Adipose tissue (tissue), 3 donors: ENCODE data around the gene VSIG8. TPM values are rescaled to one million over a fixed set of nuclear protein-coding genes. Genes with fewer than 3 reads are reported as not detected.

ENCODE experiments used
- H3K27ac ChIP-seq: one replicate; pipeline ENCODE4 v1.5.1; 2013; ENCODE audit warnings: low read depth, low read length
- WGBS, 3 donors: extraction: QIAGEN DNeasy Blood & Tissue Kit; methylation state at CpG; one replicate each; pipeline ENCODE4 v1.1.7; 2013; 5-methylcytosine and 5-hydroxymethylcytosine counted together
- polyA plus RNA-seq, 3 donors: library from polyadenylated mRNA; stranded (reverse); fragments of 200-250 nt; gene quantifications; one replicate each; pipeline ENCODE4 v1.2.3, GENCODE V29; 2013
- donor health status: healthy with polysubstance abuse.
- donor health status: Bipolar disorder and iron deficiency.
- donor health status: healthy.

The VSIG8 gene
- polyA plus RNA-seq, 3 donors, result 0.03 to 0.22 TPM; not detected in 1

DNA sequence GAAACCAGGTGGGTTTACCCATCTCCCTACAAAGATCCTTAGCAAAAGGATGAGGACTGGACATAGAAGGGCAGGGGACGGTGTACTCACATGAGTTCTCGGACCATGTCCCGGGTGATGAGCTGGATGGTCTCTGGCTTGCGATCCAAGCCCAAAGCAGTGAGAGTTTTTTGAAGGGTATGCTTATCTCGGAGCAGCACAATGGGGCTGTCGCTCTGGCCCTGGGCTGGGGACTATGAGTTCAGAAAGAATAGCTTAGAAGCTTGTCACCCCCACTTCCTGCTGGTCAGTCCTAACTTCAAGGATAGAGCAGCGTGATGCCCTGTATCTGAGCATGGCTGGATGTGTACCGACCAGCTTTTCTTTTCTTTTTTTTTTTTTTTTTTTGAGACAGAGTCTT is 27.9 kb upstream of the VSIG8 start:
- no peak overlapping the region for H3K27ac ChIP-seq
- 66 to 78% (median 72%) methylated on average over 8 of the region's 8 CpGs for WGBS, 3 donors

DNA sequence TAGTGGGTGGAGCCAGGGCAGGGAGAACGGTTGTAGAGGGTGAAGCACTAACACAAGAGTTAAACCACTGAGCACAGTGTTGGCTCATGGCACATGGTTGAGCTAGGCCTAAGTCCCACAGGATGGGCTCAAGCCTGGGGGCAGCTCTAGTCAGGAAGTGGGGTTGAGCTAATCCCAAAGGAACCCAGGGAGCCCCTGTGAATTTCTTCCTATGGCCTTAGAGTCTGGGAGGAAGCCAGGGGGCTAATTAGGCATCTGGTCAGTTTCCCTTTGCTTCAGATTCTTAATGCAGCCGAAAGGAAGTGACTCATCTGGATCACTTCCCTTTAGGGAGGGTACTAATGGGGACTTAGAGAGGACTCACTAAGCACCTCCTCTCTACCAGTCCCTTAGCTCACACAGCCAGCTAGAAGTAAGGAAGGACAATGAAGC is 27.4 kb upstream of the VSIG8 start:
- 7 to 29% (median 12%) methylated on average over 2 of the region's 2 CpGs for WGBS, 3 donors
- H3K27ac ChIP-seq, result no peak overlapping the region

DNA sequence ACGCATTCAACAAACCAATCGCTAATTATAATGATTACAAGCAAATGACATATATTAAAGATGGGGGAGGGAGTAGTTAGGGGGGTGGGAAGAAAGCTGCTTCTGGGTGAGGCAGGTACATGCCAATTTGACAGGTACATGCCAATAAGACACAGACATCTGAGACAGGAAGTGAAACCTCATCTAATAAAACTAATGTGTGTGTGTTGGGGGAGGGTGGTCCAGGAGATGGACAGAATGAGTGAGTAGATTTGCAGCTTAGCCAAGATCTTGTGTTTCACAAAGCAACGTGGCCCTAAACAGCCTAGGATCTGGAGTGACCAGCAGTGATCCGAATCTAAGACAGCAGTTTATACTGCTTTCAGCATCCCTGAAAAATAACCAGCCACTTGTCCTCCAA is 26.7 kb upstream of the VSIG8 start:
- 85 to 95% (median 90%) methylated on average over 4 of the region's 4 CpGs for WGBS, 3 donors
- no peak overlapping the region for H3K27ac ChIP-seq

DNA sequence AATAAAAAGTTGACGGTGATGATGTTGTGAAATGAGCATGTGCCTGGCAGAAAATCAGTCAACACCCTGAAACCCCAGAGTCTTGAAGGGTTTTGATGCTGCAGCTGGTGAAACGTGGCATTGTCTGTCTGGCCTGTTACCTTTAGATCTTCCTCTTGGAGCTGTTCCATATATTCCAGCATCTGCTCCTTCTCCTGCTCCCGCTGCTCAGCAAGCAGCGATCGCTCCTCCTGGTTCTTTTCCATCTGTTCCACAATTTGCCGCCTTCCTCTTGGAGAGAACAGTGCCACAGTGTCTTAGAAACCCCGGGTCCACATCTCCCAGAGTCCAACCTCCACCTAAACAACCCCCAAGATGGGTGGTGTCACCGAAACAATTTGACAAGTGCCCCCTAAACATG is 21.8 kb upstream of the VSIG8 start:
- 82 to 91% (median 84%) methylated on average over 8 of the region's 8 CpGs for WGBS, 3 donors
- H3K27ac ChIP-seq, result no peak overlapping the region

DNA sequence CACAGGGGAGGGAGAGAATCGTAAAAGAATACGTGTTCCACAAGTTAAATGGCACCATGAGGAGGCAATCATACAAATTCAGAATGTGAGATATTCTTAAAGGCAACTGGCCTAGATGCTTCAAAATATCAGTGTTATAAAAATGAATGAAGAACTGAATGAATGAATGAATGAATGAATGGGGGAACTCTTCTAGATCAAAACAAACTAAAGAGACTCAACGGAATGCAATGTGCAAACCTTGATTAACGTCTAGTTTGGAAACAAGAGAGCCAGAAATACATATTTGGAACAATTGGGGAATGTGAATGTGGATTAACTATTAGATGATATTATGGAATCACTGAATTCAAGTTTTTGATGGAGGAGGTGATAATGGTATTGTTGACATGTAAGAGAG is 20.7 kb upstream of the VSIG8 start:
- WGBS, 3 donors, result 70 to 80% (median 71%) methylated on average over 4 of the region's 4 CpGs
- H3K27ac ChIP-seq, result no peak overlapping the region

DNA sequence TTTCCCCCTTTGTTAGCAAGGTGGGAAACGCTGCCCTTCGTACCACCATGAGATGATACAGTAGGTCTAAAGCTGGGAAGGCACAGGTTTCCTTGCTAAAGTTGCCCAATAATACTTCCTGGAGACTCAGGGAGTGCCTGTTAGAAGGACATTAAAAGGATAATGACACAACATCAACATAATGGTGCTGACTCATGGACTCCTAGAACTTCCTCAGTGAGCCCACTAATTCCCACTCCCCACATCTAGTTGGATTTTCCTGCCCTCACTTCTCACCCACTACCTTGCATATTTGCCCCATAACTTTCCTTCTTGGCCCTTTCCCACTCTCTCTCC is 20.0 kb upstream of the VSIG8 start:
- WGBS, 3 donors, result 53 to 90% (median 69%) methylated on average over 2 of the region's 2 CpGs
- no peak overlapping the region for H3K27ac ChIP-seq

DNA sequence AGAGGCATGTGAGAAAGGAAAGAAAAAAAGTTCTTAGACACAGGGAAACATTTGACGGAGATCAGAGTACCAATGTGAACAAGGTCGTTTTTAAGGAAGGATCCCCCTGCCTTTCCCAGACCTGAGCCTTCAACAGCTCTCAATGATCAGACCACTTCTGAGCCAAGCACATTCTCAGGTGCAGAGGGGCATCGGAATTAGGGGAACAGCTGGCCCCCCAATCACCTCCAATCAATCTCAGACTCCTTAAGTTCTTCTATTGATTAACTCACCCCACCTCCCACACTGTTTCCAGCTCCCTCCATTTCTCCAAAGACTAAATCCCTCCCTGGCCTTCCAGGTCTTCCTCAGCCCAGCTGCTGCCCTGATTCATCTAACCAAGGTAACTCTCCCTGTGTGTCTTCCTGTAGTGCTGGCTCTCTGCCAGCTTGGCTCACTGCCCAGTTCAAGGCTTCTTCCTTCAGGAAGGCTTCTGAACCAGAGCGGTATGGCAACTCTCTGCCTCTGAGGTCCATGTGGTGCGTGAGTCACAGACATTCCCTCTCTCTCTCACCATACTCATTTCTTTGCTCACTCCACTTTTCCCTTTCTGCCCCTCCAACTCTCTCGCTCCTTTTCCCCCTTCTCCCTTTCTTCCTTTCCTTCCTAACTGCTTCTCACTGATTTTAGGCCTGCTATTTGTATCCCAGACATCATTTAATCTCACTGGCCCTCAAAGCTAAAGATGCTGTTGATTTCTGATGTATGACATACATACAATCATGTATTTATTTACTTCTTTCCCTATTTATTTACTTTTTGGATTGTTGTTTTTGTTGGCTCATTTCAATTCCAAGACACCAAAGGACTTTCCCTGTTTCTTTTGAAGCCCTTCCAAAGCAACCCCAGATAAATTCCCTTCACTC is 19.4 kb upstream of the VSIG8 start:
- WGBS, 3 donors, result 53 to 71% (median 56%) methylated on average over 6 of the region's 6 CpGs

DNA sequence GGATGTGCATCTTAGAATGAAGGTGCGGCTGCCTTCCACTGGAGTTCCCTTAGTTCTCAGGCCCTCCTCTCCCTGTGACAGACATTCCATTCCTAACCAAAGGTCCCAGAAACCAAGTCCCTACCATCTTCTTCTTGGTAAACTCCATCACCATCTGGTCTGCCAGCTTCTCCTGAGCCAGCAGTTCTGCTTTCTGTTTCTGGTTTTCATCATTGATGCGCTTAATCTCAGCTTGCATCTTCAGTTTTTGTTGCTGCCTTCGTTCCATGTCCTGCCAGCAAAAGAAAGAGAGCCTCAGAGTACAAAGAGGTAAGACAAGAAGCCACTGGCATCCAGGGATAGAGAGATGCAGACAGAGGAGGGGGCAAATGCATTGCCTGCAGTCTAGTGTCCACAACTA is 18.0 kb upstream of the VSIG8 start:
- WGBS, 3 donors, result 79 to 97% (median 86%) methylated on average over 3 of the region's 3 CpGs
- H3K27ac ChIP-seq, result no peak overlapping the region

More for the DNA sequence above, 19.4 kb upstream of the VSIG8 start:
- no peak overlapping the region for H3K27ac ChIP-seq

DNA sequence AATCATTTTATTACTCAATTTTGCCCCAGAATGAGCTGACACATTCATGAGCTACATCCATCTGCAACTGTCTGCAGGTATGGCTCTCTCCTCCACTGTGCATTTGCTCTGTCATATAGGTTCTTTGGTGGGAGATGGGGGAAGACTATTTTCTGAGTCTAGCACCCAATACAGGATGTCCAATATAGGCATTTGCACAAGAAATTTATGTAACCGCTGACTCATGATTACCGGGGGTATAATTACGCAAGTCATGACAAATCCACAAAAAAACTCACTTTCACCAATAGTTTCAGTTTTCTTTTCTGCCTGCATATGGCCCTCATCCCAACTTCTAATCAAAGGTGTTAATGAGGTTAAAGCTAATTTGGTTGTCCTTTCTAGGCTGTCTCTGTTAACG is 17.5 kb upstream of the VSIG8 start:
- H3K27ac ChIP-seq, result no peak overlapping the region
- WGBS, 3 donors, result 66 to 87% (median 70%) methylated on average over 4 of the region's 4 CpGs

DNA sequence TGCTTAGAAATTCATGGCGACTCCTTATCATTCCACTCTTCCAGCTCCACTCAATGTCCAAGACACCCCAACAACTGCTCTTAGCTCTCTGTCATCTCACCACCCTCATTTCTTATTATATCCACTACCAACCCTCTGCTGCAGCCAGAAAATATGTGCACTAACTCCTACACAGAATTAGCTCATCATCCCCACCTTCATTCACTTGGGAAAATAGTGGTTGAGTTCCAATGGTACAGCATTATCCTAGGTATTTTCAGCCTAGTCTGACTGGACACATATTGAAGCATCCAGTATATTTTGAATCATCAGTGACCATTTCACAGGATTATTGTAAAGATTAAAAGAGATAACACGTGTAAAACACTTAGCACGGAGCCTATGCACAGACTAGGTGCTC is 16.7 kb upstream of the VSIG8 start:
- WGBS, 3 donors, result 87 to 91% (median 88%) methylated on average over 3 of the region's 3 CpGs
- no peak overlapping the region for H3K27ac ChIP-seq

DNA sequence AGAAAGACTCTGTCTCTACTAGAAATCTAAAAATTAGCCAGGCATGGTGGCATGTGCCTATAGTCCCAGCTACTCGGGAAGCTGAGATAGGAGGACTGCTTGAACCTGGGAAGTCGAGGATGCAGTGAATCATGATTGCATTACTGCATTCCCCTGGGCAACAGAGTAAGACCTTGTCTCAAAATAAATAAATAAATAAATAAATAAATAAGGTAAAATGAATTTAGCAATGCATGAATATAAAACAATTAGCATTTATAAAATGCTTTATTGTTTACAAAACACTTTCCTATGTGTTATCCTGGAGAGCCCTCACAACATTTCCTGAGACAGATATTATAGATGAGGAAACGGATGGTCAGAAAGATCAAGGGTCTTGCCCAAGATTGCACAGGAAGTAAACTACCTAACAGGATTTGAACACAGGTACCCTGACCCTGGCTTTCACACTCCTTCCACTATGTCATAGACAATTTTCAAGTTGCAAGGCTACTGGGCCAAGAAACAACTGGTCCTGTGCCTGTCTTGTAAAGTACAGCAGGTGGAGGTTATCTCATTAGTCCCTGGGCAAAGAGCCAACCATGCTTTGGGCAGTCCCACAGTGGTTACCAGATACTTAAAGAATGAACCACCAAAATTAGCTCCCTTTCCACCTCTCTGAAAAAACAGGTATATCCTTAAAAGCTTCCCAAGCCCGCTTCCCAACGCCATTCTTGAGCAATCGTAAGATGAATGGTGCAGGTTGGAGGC is 15.4 kb upstream of the VSIG8 start:
- 92 to 96% (median 92%) methylated on average over 6 of the region's 6 CpGs for WGBS, 3 donors
- H3K27ac ChIP-seq, result no peak overlapping the region

DNA sequence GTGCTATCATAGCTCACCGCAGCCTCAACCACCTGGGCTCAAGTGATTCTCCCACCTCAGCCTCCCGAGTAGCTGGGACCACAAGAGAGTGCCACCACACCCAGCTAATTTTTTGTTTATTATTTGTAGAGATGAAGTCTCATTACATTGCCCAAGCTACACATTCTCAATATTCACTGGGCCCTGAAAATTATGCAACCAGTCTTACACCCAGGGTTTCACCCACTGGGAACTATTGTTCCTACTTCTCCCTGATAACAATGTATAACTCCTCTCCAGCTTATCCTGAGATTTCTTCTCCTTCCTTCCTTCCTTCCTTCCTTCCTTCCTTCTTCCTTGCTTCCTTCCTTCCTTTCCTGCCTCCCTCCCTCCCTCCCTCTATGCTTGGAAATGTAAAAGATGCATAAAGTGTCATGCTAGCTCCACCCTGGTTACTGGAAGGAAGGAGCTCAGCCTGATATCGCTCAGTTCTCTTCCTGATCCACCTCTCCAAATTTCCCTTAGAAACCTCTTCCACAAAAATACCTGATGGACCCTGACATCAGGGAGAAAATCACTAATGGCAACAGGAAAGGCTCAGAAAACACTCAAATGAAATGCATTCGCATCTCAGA is 11.2 kb upstream of the VSIG8 start:
- 89 to 95% (median 93%) methylated on average over 4 of the region's 4 CpGs for WGBS, 3 donors
- H3K27ac ChIP-seq, result no peak overlapping the region

DNA sequence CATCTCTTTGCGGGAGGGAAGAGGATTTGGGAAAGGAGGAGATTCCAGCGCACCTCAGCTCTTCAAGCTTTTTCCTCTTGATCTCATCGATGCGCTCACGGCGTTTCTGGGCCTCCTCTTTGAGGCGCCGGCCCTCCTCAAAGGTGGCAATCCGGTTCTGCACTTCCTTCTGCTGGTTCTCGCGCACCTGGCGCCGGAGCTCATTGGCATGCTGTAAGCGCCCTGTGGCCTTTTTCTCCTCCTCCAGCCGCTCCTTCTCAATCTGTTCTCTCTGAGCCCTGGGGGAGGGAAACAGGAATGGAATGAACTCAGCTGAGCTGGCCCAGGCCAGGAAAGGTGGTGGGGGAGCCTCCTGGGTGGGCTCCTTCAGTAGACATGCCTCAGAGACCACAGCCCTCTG is 10.4 kb upstream of the VSIG8 start:
- WGBS, 3 donors, result 85 to 87% (median 86%) methylated on average over 14 to 15 of the region's 15 CpGs
- no peak overlapping the region for H3K27ac ChIP-seq

DNA sequence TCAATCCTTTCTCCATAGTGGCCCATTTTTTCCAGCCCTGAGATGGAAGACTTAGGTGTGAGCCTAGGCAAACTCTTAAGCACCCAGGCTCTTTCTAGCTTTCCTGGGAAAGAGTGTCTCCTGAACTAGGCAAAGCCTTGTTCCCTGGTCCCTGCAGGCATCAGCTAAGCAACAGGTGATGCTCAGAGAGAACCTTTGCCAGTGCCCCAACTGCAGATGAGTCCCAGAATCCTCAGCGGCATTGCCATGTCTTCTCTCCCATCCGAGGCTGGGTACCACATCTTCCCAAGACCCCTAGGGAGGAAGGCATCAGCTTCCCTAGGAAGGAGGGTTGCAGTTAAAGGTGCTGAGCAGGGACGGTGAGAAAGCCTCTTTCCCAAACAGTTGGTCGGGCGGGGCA is 8.2 kb upstream of the VSIG8 start:
- no peak overlapping the region for H3K27ac ChIP-seq
- WGBS, 3 donors, result 84 to 91% (median 86%) methylated on average over 5 of the region's 5 CpGs

DNA sequence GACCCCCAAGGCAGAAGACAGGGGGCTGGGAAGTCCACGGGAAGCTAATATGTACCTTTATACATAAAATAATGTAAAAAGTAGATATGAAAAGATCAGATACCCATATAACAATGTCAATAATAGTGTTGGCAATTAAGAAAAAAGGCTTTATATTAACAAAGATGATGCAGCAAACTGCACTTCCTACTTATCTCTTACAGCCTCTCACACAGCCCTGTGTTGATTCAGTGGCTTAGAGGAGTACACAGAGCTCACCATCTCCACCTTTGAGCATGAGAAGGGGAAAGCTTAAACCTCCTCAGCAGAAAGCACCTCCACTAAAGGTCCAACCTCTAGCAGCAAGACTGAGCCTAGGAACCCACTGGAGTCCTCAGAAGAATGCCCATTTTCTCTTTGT is 7.2 kb upstream of the VSIG8 start:
- WGBS, 3 donors, result 71 to 77% (median 75%) methylated on average over 1 of the region's 1 CpG

DNA sequence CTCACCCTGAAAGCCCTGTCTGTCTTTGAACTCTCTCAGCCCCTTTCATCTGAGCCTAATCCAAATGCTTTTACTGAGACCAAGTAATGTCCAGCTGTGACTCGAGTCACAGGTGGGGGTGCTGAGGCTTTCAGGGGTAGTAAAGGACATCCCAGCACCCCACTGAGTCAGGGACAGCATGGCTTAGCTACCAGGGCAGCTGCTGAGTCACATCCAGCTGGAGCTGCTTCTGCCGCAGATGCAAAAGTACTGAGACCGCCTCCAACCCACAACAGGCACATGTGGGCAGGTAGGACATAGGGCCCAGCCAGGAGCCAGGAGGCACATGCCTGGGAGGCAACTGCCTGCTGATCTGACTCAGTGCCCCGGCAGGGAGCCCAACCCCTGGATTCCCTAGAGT is 6.7 kb upstream of the VSIG8 start:
- H3K27ac ChIP-seq, result no peak overlapping the region
- WGBS, 3 donors, result 36 to 60% (median 40%) methylated on average over 4 of the region's 4 CpGs

More for the DNA sequence above, 7.2 kb upstream of the VSIG8 start:
- no peak overlapping the region for H3K27ac ChIP-seq

DNA sequence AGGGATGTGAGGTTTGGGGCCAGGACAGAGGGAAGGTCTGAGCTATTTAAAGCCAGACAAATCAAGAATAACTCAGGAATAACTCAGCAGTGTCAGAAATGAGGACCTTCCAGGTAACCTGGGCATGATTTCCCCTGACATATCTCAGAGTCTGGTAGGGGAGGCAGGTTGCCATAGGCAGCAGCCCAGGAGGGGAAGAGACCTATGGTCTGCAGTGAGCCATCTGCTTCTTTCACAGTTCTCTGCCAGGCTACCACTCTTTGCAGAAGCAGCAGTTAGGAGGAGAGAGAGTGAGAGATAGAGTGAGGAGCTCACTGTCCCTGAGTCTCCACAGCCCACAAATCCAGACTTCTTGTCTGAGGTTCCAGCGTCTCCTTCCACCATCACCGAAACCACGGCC is 6.3 kb upstream of the VSIG8 start:
- WGBS, 3 donors, result 49 to 77% (median 75%) methylated on average over 3 of the region's 3 CpGs
- no peak overlapping the region for H3K27ac ChIP-seq

DNA sequence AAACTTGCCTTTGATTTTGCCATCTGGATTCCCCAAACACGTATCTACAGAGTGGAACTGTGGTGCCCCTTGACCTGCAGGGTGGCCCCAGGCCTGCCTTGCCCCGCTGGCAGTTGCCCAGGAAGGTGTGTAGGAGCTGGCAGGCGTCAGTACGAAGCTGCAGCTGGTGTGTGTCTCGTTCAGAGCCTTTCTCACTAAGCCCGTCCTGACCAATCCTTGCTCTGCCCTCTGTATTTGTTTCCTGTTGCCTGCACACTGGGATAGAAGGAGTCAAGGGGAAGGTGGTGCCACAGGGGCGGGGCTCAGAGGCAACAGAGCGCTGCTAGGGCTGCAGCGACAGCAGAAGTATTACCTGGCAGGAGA is 5.2 kb upstream of the VSIG8 start:
- WGBS, 3 donors, result 9 to 45% (median 24%) methylated on average over 9 of the region's 9 CpGs
- H3K27ac ChIP-seq, result no peak overlapping the region

DNA sequence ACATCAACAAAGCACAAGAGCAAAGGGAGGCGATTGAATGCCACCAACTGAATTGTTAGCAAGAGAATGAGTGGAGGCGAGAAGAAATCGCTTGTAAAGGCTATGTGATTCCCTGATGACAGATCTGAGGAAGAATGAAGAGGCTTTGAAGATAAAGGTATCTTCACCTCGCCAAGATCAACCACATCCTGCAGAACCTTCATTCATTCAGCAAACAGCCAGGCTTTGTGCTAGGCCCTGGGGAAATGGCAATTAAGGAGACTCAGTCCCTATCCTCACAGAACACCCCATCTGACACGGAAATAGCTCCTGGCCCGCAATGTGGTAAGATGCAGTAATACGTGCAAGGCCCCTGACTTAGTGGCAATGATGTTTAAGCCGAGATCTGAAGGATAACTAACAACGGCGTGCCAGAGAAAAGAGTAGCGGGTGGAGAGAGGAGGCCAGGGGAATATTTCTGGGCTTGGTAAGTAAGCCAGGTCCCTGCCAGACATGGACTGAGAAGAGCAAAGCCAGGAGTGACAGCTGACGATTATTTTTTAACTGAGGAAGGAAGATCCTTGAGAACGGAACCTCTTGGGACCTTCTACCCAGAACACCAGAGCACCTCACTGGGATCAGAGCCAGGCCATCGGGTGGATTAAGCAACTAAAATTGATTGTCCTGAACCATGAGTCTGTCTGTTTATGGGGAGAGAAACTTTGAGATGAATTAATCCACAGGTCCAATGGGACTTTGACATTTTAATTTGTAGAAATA is 4.6 kb upstream of the VSIG8 start:
- no peak overlapping the region for H3K27ac ChIP-seq
- WGBS, 3 donors, result 65 to 73% (median 70%) methylated on average over 14 of the region's 14 CpGs
